Ovary (tissue), 9 donors: ENCODE results near the gene CCZ1. TPM values are rescaled to one million over a fixed set of nuclear protein-coding genes. Genes with fewer than 3 reads are reported as not detected.
"Not testable (repeated sequence)": the region's sequence is repeated elsewhere in the genome, so short reads cannot be mapped to it uniquely, and the experiment has no call there.

Source experiments
- DNase-seq, 5 donors: peaks; one replicate each; pipeline ENCODE4 v3.0.0-alpha.2; 2019 to 2020
- H3K27ac ChIP-seq, 2 donors: fragments of 200-600 bp; one replicate each; pipeline versions ENCODE4 v1.5.1 to v1.8.0; 2019 to 2022
- H3K27me3 ChIP-seq: fragments of 200-600 bp; one replicate; pipeline ENCODE4 v1.8.0; 2022
- H3K36me3 ChIP-seq: fragments of 200-600 bp; sonication (generic); one replicate; pipeline ENCODE4 v1.5.1; 2019
- H3K4me1 ChIP-seq: one replicate; pipeline ENCODE4 v1.8.1; 2013; ENCODE audit warnings: mild to moderate bottlenecking, moderate library complexity; ENCODE audit not compliant: insufficient read depth
- H3K4me3 ChIP-seq: fragments of 200-600 bp; sonication (generic); one replicate; pipeline ENCODE4 v1.5.1; 2017
- H3K9me3 ChIP-seq, 2 donors: fragments of 200-600 bp in 1 of 2; sonication (generic) in 1 of 2; one replicate each; pipeline versions ENCODE4 v1.5.1 to v1.8.1; 2013 to 2019; ENCODE audit warnings: mild to moderate bottlenecking in 1 of 2, moderate library complexity in 1 of 2
- CTCF ChIP-seq, 3 donors: fragments of 450-650 bp in 2 of 3; fragments of 200-600 bp in 1 of 3; IDR thresholded peaks; one replicate each; pipeline versions ENCODE4 v1.5.1 to v1.8.0; 2016 to 2022; ENCODE audit warnings: antibody characterized with exemption in 3 of 3, mild to moderate bottlenecking in 1 of 3
- EP300 ChIP-seq: sonication (generic); formaldehyde crosslinking; IDR thresholded peaks from one replicate; pipeline ENCODE4 v1.6.1; 2017; ENCODE audit warnings: antibody characterized with exemption
- POLR2A ChIP-seq: fragments of 450-650 bp; IDR thresholded peaks from one replicate; pipeline ENCODE4 v1.6.1; 2017; ENCODE audit warnings: antibody characterized with exemption, mild to moderate bottlenecking, moderate library complexity
- WGBS, 3 donors: extraction: QIAGEN DNeasy Blood & Tissue Kit in 1 of 3; methylation state at CpG; one replicate each; pipeline versions ENCODE4 v1.1.5 to v1.1.7; 2013 to 2017; 5-methylcytosine and 5-hydroxymethylcytosine counted together
- intact Hi-C, 4 donors: fragments of 100-400 bp; cut with DNase I; formaldehyde crosslinking; loops; one replicate each; pipeline versions ENCODE4 v1.11.0 to v1.15.1; 2022 to 2023
- polyA plus RNA-seq, 2 donors: library from polyadenylated mRNA; stranded (reverse); fragments of 200-250 nt in 1 of 2; fragments of 350-450 nt in 1 of 2; fragmentation: Illumina TruSeq in 1 of 2; extraction: RNeasy Lipid Tissue Mini Kit (QIAGEN cat#74804) in 1 of 2; gene quantifications; one replicate each; pipeline ENCODE4 v1.2.3, GENCODE V29; 2013 to 2014
- total RNA-seq, 7 donors: library from RNA; depleted of rRNA in 2 of 7; stranded (reverse); fragments of >200 nt in 2 of 7; fragmentation: NEBNext Ultra II Directional in 3 of 7; extraction: Animal tissue kit (Norgen Biotek cat#: 25700) in 3 of 7; gene quantifications; one replicate each; pipeline versions ENCODE4 v1.1.0 to v1.2.4, GENCODE V29; 2016 to 2023
- donor health status: DM: no; HTN: no; CAD: no; lungs with moderate emphysema.
- donor health status: DM: no; HTN: no; CAD: no.
- donor health status: Bipolar disorder and iron deficiency.
- donor health status: DM: yes; HTN: yes; CAD: no.
- donor health status: DM: no; HTN: no; CAD: no.
- donor health status: DM: yes; HTN: yes; CAD: no.

Gene CCZ1
- total and polyA plus RNA-seq, 9 donors, result 30.5 to 70.4 (median 46.1) TPM

- 81 to 92% (median 89%) methylated on average over 5 of the region's 5 CpGs for WGBS, 3 donors
- H3K27ac ChIP-seq, H3K27me3 ChIP-seq, H3K4me3 ChIP-seq, H3K9me3 ChIP-seq, H3K4me1 ChIP-seq, H3K36me3 ChIP-seq, intact Hi-C loops, DNase-seq: not testable (repeated sequence)
These were observed 10.5 kb upstream of the CCZ1 start for GRCh38 chr7:5888021-5888420.

- H3K4me1 ChIP-seq, DNase-seq: not testable (repeated sequence)
- WGBS, 3 donors, result 86 to 93% (median 91%) methylated on average over 2 of the region's 2 CpGs
These were observed 8.3 kb upstream of the CCZ1 start for GRCh38 chr7:5890244-5890643.

GRCh38 chr7:5892498-5892897, 6.0 kb upstream of the CCZ1 start:
- no peak for TF ChIP-seq EP300
- TF ChIP-seq POLR2A, result no peak
- no peak for TF ChIP-seq CTCF (IDR thresholded peaks at IDR 0.05)
- Histone ChIP-seq H3K27ac (no peak overlapping the region), H3K27me3 (no peaks in the 10 kb centered on the region), H3K9me3 (no peaks in the 10 kb centered on the region), H3K4me3 (no peak overlapping the region), H3K4me1 (no peaks in the 10 kb centered on the region), H3K36me3 (no peaks in the 10 kb centered on the region)
- DNase-seq, result no peak
- 92 to 96% (median 93%) methylated on average over 9 of the region's 9 CpGs for WGBS, 3 donors
- intact Hi-C loops, result no loop called here

More at GRCh38 chr7:5890244-5890643, 8.3 kb upstream of the CCZ1 start:
- H3K4me3 ChIP-seq, intact Hi-C loops, H3K36me3 ChIP-seq, H3K27ac ChIP-seq, H3K9me3 ChIP-seq, H3K27me3 ChIP-seq: not testable (repeated sequence)

GRCh38 chr7:5897369-5897919, 1.1 kb upstream of the CCZ1 start:
- H3K27me3 ChIP-seq, H3K9me3 ChIP-seq, intact Hi-C loops, H3K36me3 ChIP-seq, H3K4me3 ChIP-seq, DNase-seq, H3K4me1 ChIP-seq, H3K27ac ChIP-seq: not testable (repeated sequence)
- WGBS, 3 donors, result 53 to 67% (median 65%) methylated on average over 8 to 13 of the region's 13 CpGs

- WGBS, 3 donors, result 86 to 95% (median 91%) methylated on average over 6 of the region's 6 CpGs
- H3K4me1 ChIP-seq, H3K4me3 ChIP-seq, H3K27me3 ChIP-seq, H3K36me3 ChIP-seq, H3K27ac ChIP-seq, H3K9me3 ChIP-seq, intact Hi-C loops, DNase-seq: not testable (repeated sequence)
These were observed 4.5 kb downstream of the CCZ1 start for GRCh38 chr7:5903002-5903401.

GRCh38 chr7:5904726-5905125, 6.2 kb downstream of the CCZ1 start:
- H3K27me3 ChIP-seq, H3K4me1 ChIP-seq, DNase-seq, H3K9me3 ChIP-seq, H3K36me3 ChIP-seq, intact Hi-C loops, H3K4me3 ChIP-seq, H3K27ac ChIP-seq: not testable (repeated sequence)
- 85 to 90% (median 86%) methylated on average over 5 of the region's 5 CpGs for WGBS, 3 donors

GRCh38 chr7:5908835-5909234, 10.3 kb downstream of the CCZ1 start:
- H3K4me1 ChIP-seq, H3K27ac ChIP-seq, H3K27me3 ChIP-seq, DNase-seq, H3K9me3 ChIP-seq, intact Hi-C loops, H3K4me3 ChIP-seq, H3K36me3 ChIP-seq: not testable (repeated sequence)
- WGBS, 3 donors, result 60 to 79% (median 76%) methylated on average over 6 of the region's 6 CpGs

- DNase-seq, H3K27me3 ChIP-seq, intact Hi-C loops, H3K9me3 ChIP-seq, H3K4me1 ChIP-seq, H3K27ac ChIP-seq, H3K4me3 ChIP-seq, H3K36me3 ChIP-seq: not testable (repeated sequence)
- 61 to 68% (median 66%) methylated on average over 4 of the region's 6 CpGs for WGBS, 3 donors
These were observed 18.0 kb downstream of the CCZ1 start for GRCh38 chr7:5916529-5916928.

- H3K27ac ChIP-seq, H3K4me1 ChIP-seq, intact Hi-C loops, H3K4me3 ChIP-seq, H3K36me3 ChIP-seq, H3K27me3 ChIP-seq, H3K9me3 ChIP-seq, DNase-seq: not testable (repeated sequence)
- WGBS, 3 donors, result 92% methylated on average over 1 of the region's 2 CpGs; no CpG with 5 or more reads in 2 of the 3 donors
These were observed 25.6 kb downstream of the CCZ1 start for GRCh38 chr7:5924180-5924579.

GRCh38 chr7:5924630-5925029, 26.1 kb downstream of the CCZ1 start:
- H3K9me3 ChIP-seq, H3K27me3 ChIP-seq, H3K36me3 ChIP-seq, H3K27ac ChIP-seq, intact Hi-C loops, H3K4me3 ChIP-seq, H3K4me1 ChIP-seq, DNase-seq: not testable (repeated sequence)
- WGBS, 3 donors, result 100% methylated on average over 2 of the region's 12 CpGs; no CpG with 5 or more reads in 2 of the 3 donors

- H3K36me3 ChIP-seq, H3K4me3 ChIP-seq, DNase-seq, H3K27me3 ChIP-seq, H3K9me3 ChIP-seq, H3K27ac ChIP-seq, H3K4me1 ChIP-seq, intact Hi-C loops: not testable (repeated sequence)
- WGBS, 3 donors, result 95% methylated on average over 2 of the region's 13 CpGs; no CpG with 5 or more reads in 2 of the 3 donors
These were observed 27.8 kb downstream of the CCZ1 start for GRCh38 chr7:5926263-5926870.
